GM12872 (cell line): ENCODE data around the gene COL4A2.

Experiments
- CTCF ChIP-seq: IDR thresholded peaks from 3 replicates; pipeline ENCODE4 v1.5.1; 2011; ENCODE audit warnings: low read depth, mild to moderate bottlenecking, low read length, moderate library complexity; ENCODE audit not compliant: insufficient read depth

The COL4A2 gene

GRCh38 chr13:110472904-110473563 is 165.9 kb downstream of the COL4A2 start:
- no peak for TF ChIP-seq CTCF

- TF ChIP-seq CTCF = no peak
Measured at GRCh38 chr13:110474713-110475112, 167.6 kb downstream of the COL4A2 start.

- TF ChIP-seq CTCF = no peak
Measured at GRCh38 chr13:110475117-110475516, 168.0 kb downstream of the COL4A2 start.

- TF ChIP-seq CTCF = no peak
Measured at GRCh38 chr13:110475550-110476219, 168.6 kb downstream of the COL4A2 start.

GRCh38 chr13:110476220-110476617 is 169.1 kb downstream of the COL4A2 start:
- no peak for TF ChIP-seq CTCF

GRCh38 chr13:110477706-110478245 is 170.7 kb downstream of the COL4A2 start:
- no peak for TF ChIP-seq CTCF

- no peak for TF ChIP-seq CTCF
Measured at GRCh38 chr13:110478405-110479214, 171.5 kb downstream of the COL4A2 start.
